ENCODE data around the gene UBE2S. TPM values are rescaled to one million over a fixed set of nuclear protein-coding genes. Genes with fewer than 3 reads are reported as not detected.
A peak's percentile ranks its signal among the peaks of the same experiment; 100 is the strongest.

The UBE2S gene
- total RNA-seq, 2 experiments from 2014 or later = 50.9 to 62.9 TPM

GRCh38 chr19:55407800-55408532, 378 bp upstream of the UBE2S start:
- peaks cover 29% of the 10 kb centered on the region for H3K4me1 Mint-ChIP-seq (ENCODE audit: low read depth)

GRCh38 chr19:55406826-55407549, 600 bp downstream of the UBE2S start:
- ChIA-PET POLR2A (interaction anchor here (0.6 to 2.7 kb wide), 23 partner anchors 8 to 1270 kb away, joined by 3 to 45 read pairs (median 8); partner anchors contain the start of genes FIZ1, ISOC2, KMT5C and PPP6R1), CTCF (interaction anchor here (1.2 kb wide), 1 partner anchor 246 kb away, joined by 3 read pairs; no protein-coding TSS in a partner anchor)
- Histone ChIP-seq H3K27ac (ENCODE audit: low read depth in 1 of 2, low read length in 2 of 2) (peak overlapping the region; percentile 20 to 96), H3K36me3 (ENCODE audit: insufficient read depth, low read length) (peaks cover 31% of the 10 kb centered on the region), H3K9me3 (ENCODE audit: control insufficient read depth in 1 of 2, insufficient read depth in 1 of 2, low read length in 2 of 2) (peaks cover 0 to 3% of the 10 kb centered on the region in 2 experiments), H3K27me3 (ENCODE audit: control insufficient read depth in 1 of 2, insufficient read depth in 2 of 2, low read length in 2 of 2) (no peaks in the 10 kb centered on the region), H3K4me3 (ENCODE audit: low read length) (peak overlapping the region; percentile 61), H3K4me1 (ENCODE audit: insufficient read depth, low read length) (peaks cover 34% of the 10 kb centered on the region)
- Mint-ChIP-seq H3K4me1 (ENCODE audit: low read depth) (peaks cover 29% of the 10 kb centered on the region), H3K9me3 (no peaks in the 10 kb centered on the region), H3K36me3 (ENCODE audit: low read depth) (peaks cover 57% of the 10 kb centered on the region), H3K27me3 (no peaks in the 10 kb centered on the region), H3K27ac (peak overlapping the region; percentile 99), H3K4me3 (peak overlapping the region; percentile 94)
- intact Hi-C loops (cut with DNase I, micrococcal nuclease) = loop anchor here in 1 of 2 experiments (1.0 to 10.0 kb wide), 6 partner anchors 21 to 228 kb away; partner anchors contain the start of genes C19orf85, ISOC2, KMT5C and PPP6R1
- no peak for TF ChIP-seq CTCF (IDR thresholded peaks at IDR 0.05)
- DNase-seq (peak in 10 of 14 experiments; percentile 11 to 57 (median 24)), ATAC-seq (ENCODE audit: poor library complexity) (no peak)

More at GRCh38 chr19:55407800-55408532, 378 bp upstream of the UBE2S start:
- Mint-ChIP-seq H3K36me3 (ENCODE audit: low read depth) (peaks cover 47% of the 10 kb centered on the region), H3K27me3 (no peaks in the 10 kb centered on the region), H3K4me3 (peak overlapping the region; percentile 94), H3K9me3 (no peaks in the 10 kb centered on the region), H3K27ac (peak overlapping the region; percentile 99)
- H3K36me3 ChIP-seq (ENCODE audit: insufficient read depth, low read length) = peaks cover 22% of the 10 kb centered on the region
- H3K9me3 ChIP-seq (ENCODE audit: control insufficient read depth in 1 of 2, insufficient read depth in 1 of 2, low read length in 2 of 2) = peaks cover 0 to 3% of the 10 kb centered on the region in 2 experiments
- peak overlapping the region; percentile 96 to 100 for H3K27ac ChIP-seq (ENCODE audit: low read depth in 1 of 2, low read length in 2 of 2)
- H3K27me3 ChIP-seq (ENCODE audit: control insufficient read depth in 1 of 2, insufficient read depth in 2 of 2, low read length in 2 of 2) = no peaks in the 10 kb centered on the region
- intact Hi-C loops (cut with DNase I, micrococcal nuclease) = loop anchor here (1.0 to 10.0 kb wide), 9 partner anchors 23 to 289 kb away; partner anchors contain the start of genes KMT5C (in 2 of the 2), C19orf85 (in 1 of the 2), ISOC2 (in 1 of the 2) and PPP6R1 (in 1 of the 2)
- DNase-seq = peak; percentile 91 to 99 (median 96)
- TF ChIP-seq CTCF (IDR thresholded peaks at IDR 0.05) = no peak
- peak overlapping the region; percentile 61 for H3K4me3 ChIP-seq (ENCODE audit: low read length)
- ChIA-PET POLR2A (interaction anchor here (0.6 to 2.7 kb wide), 28 partner anchors 9 to 1271 kb away, joined by 3 to 45 read pairs (median 6); partner anchors contain the start of genes FIZ1, HSPBP1, ISOC2 and KMT5C), CTCF (interaction anchor here (1.2 kb wide), 1 partner anchor 247 kb away, joined by 3 read pairs; no protein-coding TSS in a partner anchor)
- ATAC-seq (ENCODE audit: poor library complexity) = peak; percentile 92
- H3K4me1 ChIP-seq (ENCODE audit: insufficient read depth, low read length) = peaks cover 30% of the 10 kb centered on the region

All from CD4-positive, alpha-beta T cell (primary cell).